SIG-M5 treated with dmso at 0.1 percent for 504 hours (cell line): ENCODE data around the gene DCC.
A peak's percentile ranks its signal among the peaks of the same experiment; 100 is the strongest.

ENCODE experiments used
- DNase-seq: peaks from one replicate; lab custom pipeline; 2025; ENCODE audit not compliant: unreplicated experiment; lab: John Stamatoyannopoulos, UW

Gene DCC

DNA sequence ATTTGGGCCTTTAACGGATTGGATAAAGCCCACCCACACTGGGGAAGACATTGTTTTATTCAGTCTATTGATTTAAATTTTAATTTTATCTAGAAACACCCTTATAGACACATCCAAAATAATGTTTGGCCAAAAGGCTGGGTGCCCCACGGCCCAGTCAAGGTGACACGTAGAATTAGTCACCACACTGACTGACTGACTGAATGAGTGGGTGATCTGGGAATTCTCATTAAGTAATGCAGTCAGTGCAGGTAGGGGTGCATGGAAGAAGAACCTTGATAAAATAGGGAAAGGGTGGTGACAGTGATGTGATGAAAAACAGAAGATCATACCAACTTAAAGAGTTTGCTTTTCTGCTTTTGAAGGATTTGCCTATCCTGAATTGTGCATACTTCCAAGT is 554.8 kb downstream of the DCC start:
- DNase-seq = no peak

GRCh38 chr18:52897611-52898484 is 557.9 kb downstream of the DCC start:
- no peak for DNase-seq

GRCh38 chr18:52898485-52899058 is 558.6 kb downstream of the DCC start:
- DNase-seq = no peak

- DNase-seq = no peak
Measured at GRCh38 chr18:52902188-52902587, 562.2 kb downstream of the DCC start.

- peak; percentile 16 for DNase-seq
Measured at GRCh38 chr18:52903857-52904256, 563.9 kb downstream of the DCC start.

DNA sequence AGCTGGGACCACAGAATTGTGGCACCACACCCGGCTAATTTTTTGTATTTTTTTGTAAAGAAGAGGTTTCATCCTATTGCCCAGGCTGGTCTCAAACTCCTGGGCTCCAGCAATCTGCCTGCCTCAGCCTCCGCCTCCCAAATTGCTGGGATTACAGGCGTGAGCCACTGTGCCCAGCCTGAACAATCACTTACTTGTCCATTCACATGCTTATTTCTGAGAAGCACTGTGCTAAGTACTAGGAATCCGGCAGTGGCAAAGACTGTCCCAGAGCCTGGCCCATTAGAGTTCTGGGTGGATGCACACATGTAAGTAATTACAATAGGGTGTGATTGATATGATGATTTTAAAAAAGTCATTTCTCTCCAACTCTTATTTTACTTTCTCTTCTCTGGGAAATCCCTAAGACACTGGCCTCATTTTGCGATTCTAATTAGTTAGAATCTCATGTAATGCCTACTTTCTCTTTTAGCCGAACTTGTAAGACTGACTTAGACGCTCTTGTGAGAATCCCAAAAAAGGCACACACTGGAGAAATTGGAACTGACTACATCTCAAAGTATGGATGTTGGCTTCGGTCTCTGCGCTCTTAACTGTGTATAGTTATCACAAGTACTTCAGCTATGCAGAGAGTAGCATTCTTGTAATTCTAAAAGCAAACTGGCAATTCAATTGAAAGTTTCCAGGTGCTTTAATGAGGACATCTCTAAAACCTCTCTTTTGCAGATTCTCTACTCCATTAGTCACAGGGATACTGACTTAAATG is 567.7 kb downstream of the DCC start:
- DNase-seq = no peak

DNA sequence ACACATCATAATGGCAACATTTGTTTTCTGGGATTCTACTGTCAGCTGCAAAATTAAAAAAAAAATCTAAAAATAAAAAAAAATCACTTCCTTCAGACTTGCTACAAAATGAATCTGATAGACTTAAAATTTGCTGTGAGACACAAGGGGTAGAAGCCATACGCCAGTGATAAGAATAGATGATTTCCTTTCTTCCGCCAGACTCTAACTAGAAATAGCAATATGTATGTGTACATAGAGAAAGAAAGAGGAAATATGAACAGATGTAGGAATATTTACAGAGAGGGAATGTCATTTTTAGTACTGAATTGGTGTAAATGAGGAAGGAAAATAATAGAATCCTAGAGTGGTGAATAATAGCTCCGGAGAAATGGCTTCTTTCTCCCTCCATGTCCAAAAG is 574.2 kb downstream of the DCC start:
- no peak for DNase-seq

GRCh38 chr18:52920665-52921064 is 580.7 kb downstream of the DCC start:
- DNase-seq = no peak

- no peak for DNase-seq
Measured at GRCh38 chr18:52933356-52933755, 593.4 kb downstream of the DCC start.

DNA sequence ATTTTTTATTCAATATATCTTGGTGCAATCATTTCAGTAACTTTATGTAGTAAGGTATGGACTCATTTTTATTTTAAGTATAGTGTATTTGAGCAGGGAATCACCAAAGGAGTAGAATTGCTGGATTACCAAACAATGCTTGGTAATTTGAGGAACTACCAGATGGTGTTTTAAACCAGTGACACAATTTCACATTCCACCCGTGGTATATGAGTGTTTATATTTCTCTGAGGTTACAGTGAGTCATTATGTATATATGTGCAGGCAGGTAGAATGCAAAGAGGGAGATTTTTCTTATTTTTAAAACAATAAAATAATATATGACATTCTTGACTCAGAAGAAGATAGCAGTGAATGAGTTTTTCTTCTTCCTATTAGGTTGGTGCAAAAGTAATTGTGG is 596.9 kb downstream of the DCC start:
- no peak for DNase-seq

GRCh38 chr18:52937840-52938239 is 597.8 kb downstream of the DCC start:
- no peak for DNase-seq

- no peak for DNase-seq
Measured at GRCh38 chr18:52945552-52945951, 605.6 kb downstream of the DCC start.

GRCh38 chr18:52948868-52949444 is 609.0 kb downstream of the DCC start:
- DNase-seq = no peak

DNA sequence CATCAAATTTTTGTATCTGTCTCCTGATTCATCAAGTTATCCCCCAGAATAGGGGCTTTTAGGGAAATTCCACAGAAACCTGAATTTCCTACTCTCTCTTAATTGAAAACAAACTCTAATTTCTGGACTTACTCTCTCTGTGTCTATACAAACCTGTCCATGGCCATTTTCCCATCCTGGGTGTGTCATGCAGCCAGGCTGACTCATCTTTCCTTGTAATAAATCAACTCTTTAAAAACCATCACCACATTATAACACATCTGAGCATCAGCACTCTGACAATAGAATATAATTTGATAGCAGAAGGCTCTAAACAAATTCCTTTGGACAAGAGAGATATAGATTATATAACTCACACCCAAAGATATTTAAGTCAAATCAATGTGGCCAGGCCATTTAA is 610.2 kb downstream of the DCC start:
- DNase-seq = no peak

DNA sequence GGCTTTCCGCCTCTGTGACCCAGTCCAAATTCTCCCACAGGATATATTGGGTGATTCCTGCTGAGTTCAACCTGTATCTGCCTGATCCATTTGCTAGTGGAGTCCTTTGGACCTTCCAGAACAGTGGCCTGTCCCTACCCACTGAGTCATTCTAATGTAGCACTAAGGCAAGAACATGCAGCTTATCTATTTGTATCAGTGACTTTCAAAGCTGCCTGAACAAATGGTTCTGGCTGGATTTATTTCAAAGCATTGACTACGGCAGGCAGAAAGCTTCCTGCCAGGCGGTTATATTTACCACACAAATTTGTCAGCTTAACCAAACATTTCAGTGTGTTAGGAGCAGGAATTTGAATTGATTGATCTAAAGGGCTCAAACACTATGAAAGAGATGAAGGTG is 613.4 kb downstream of the DCC start:
- no peak for DNase-seq

GRCh38 chr18:52963481-52963880 is 623.5 kb downstream of the DCC start:
- no peak for DNase-seq

GRCh38 chr18:52970686-52971085 is 630.7 kb downstream of the DCC start:
- no peak for DNase-seq

DNA sequence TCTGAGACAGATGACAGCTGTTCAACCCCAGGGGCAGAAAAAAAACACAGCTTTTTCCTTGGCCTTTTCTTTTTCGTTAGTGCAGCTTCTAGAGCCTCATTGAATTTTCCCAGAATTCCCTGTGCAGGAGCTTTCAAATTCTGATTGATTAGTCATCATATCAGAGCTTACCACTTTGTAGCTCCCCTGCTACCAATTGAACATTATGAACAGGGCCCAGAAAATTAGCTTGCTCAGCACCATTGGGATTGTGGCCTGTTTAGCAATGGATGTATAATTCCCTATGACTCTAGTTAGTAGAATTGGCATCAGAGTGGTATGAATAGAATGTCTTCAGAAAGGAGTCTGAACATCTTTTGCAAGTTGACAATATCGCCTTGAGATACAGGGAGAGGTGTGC is 631.1 kb downstream of the DCC start:
- no peak for DNase-seq

DNA sequence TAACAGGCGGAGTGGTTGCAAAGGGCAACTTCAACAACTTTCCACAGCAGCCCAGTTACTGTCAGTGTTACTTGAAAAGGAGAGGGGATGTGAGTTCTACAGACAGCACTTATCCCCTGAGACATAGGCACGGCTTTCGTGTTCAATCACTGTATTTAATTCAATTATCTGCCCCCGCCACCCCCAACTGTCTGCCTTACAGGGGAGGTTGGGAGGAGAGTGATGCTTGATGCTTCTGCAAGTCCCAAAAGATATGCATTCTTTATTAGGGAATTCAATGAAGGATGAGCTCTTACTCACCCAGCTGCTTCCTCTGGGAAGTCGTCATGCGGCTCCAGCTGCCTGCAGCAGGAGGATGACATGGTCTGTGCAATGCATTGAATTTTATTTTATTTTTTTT is 639.9 kb downstream of the DCC start:
- DNase-seq = no peak

- DNase-seq = no peak
Measured at GRCh38 chr18:52991246-52991645, 651.2 kb downstream of the DCC start.

GRCh38 chr18:52992041-52992440 is 652.0 kb downstream of the DCC start:
- DNase-seq = no peak

GRCh38 chr18:52995875-52996274 is 655.9 kb downstream of the DCC start:
- no peak for DNase-seq
